ENCODE results near the gene AAK1. TPM values are rescaled to one million over a fixed set of nuclear protein-coding genes. Genes with fewer than 3 reads are reported as not detected.
"Not testable (repeated sequence)": the region's sequence is repeated elsewhere in the genome, so short reads cannot be mapped to it uniquely, and the experiment has no call there.

AAK1 gene
- polyA plus RNA-seq, 4 donors: 16.1 to 23.9 (median 19.0) TPM

DNA sequence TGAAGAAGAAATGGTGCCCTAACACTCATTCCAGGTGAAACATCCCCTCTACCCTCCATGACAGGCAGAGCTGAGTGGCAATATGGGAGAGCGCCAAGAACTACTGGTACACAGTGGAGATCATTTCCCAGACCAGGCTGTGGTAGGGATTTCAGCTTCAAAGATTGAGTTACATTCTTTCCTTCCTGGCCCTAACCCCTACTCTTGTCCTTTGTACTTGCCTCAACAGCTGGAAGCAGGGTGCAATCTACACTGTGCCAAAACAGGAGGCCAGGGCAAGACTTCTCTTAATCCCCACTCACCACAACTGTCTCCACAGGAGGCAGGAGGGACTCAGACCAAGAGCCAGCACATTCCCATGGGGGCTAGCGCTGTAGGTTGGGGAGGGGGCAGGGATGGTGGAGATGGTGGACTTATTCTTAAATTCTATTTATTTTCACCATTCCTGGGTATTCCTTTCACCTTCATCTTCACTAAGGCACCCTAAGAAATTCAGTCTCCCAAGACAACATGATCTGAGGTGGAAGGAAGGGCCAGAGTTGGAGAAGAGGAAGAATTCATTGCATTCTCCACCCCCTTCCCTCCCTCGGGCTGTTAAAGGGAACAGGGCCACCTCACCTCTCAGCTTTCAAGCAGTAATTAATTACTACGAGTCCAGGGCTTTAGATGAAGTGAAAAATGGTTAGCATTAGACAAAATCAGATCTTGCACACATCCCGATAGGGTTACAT, 65.9 kb downstream of the AAK1 start:
- no peak for DNase-seq (ENCODE audit: low read depth in 4 of 4, low spot score in 3 of 4)

DNA sequence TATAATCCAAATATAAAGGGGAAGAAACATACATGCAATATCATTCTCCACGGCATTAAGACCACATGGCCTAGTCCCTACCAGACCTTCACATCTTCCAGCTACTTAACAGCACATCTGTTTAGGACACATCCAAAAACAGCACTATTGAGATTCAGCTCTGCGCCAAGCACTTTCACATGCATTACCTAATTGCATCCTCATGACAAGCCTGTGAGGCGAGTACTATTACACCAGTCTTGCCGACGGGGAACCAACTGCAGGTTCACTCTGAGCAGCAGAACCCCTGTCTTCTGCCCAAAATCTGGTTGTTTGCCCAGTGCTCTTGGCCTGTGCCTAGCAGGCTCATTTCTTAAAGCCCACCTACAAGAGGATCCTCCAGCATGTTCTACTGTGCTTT, 66.7 kb downstream of the AAK1 start:
- DNase-seq (ENCODE audit: low read depth in 4 of 4, low spot score in 3 of 4): no peak

DNA sequence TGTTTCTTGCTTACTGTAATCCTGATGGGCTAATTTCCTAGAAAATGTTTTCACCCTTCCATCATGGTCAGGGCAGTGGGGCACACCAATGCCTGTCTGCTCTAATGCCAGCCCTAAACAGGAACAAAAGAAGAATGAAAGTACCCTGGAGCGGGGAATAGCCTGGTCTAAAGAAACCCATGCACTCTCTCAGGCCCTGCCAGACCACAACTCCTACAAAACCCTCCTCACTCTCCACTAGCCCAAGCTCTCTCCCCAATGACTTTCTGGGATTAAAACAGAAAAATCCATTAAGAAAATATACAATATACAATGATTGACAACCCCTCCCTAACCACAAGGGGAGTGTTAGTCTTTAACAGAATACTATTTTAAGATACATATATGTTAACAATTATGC, 67.6 kb downstream of the AAK1 start:
- no peak for DNase-seq (ENCODE audit: low read depth in 4 of 4, low spot score in 3 of 4)

DNA sequence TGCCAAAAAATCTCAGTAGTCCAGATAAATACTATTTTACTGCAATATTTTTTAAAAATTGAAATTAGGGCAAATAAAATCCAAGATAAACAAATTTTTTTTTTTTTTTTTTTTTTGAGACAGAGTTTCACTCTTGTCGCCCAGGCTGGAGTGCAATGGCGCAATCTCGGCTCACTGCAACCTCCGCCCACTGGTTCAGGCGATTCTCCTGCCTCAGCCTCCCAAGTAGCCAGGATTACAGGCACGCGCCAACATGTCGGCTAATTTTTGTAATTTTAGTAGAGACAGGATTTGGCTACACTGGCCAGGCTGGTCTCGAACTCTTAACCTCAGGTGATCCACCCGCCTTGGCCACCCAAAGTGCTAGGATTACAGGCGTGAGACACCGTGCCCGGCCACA, 68.2 kb downstream of the AAK1 start:
- DNase-seq (ENCODE audit: low read depth in 4 of 4, low spot score in 3 of 4): not testable (repeated sequence)

DNA sequence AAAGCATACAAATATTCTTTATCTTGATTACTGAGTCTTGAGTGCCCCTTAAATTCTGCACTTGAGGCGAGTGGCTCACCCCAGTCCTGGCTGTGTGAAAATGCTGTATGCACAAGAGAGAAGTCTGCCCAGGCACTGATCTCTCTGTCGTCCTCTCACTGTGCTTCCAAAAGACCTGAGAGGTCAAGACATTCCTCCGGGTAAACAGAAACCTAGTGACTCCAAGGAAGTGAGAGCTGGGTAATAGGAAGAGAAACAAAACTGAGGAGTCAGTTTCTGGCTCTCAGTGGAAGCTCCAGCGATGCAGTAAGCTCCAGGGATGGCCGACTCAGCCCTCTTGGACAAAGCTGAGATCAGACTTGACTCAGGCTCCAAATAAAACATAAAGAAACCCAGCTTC, 70.9 kb downstream of the AAK1 start:
- DNase-seq (ENCODE audit: low read depth in 4 of 4, low spot score in 3 of 4): no peak

DNA sequence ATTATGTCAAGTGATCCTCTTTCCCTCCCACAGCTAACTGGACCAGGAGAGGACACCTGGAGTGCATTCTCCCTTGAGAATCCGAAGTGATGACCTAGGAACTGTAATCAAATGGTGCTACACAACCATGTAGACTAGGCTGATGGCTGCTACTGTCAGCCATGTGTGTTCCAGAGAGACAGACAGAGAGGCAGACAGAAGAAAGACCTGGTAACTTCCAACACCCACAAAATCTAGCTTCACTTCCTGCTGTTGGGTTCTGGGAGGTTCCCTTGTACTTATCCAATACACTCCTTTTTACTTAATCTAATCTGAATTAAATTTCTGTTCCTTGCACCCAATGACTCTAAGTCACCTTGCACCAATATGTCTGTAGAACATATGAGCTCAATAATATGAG, 72.3 kb downstream of the AAK1 start:
- DNase-seq (ENCODE audit: low read depth in 4 of 4, low spot score in 3 of 4): no peak

DNA sequence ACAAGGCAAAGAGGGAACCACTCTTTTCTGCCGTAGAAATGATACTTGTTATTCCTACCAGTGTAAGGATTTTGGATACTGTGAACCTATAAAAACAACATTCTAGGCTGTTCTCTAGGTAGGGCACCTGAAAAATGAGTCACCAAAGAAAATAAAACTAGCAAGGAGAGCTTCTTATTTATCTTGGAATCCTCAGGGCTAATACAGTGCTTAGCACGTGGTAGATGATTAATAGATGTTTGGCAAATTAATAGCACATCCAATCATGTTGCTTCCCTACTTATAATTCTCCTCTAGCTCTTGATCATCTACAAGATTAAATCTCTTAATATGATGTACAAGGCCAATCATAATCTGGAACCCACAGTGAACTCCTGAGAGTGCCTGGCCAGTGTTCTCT, 73.1 kb downstream of the AAK1 start:
- no peak for DNase-seq (ENCODE audit: low read depth in 4 of 4, low spot score in 3 of 4)

DNA sequence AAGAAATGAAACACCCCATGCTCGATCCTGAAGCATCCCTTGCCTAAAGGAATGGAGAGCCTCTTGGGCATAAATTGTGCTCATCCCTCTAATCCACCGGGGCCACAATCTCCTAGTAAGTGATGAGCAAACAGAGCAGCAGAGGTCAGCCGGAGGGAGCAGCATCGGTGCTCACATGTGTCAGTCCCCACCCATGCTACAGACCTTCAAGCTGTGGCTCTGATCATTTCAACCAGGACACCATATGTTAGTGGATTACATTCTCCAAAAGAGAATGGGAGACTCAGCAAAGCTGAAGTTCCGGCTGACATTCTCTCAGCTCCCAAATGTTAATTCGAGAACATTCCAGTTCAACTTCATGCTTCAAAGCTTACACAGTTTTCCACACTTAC, 75.6 kb downstream of the AAK1 start:
- DNase-seq (ENCODE audit: low read depth in 4 of 4, low spot score in 3 of 4): no peak

DNA sequence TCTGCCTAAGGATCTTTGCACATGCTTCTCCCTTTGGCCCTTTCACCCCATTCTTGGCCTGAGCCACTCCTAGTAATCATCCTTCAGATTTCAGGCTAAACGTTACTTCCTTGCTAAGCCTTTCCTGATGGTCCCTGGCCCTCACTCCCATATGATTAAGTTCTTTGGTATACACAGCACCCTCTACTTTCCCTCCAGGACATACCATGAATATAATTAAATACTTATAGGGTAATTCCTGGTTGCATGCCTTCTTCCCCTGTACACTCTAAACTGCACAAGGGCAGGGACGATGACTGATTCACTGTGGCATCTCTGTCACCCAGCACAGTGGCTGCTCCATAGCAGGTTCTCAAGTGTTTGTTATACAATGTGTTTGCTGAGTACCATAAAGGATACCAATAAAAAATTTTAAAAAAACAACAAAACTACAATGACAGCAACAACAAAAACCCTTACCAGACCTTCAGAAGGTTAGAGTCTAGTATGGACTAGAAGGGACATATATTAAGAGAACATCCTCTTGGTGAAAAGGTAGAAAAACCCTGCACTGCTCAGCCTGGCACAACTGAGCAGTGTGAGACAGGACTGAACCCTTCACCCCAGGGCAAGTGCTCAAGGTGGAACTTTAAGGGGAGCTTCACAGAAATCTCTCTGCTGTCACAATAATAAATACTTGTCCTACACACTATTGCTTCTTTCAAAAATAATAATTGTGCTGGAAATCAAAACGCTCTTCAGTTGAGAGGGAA, 76.2 kb downstream of the AAK1 start:
- no peak for DNase-seq (ENCODE audit: low read depth in 4 of 4, low spot score in 3 of 4)

DNA sequence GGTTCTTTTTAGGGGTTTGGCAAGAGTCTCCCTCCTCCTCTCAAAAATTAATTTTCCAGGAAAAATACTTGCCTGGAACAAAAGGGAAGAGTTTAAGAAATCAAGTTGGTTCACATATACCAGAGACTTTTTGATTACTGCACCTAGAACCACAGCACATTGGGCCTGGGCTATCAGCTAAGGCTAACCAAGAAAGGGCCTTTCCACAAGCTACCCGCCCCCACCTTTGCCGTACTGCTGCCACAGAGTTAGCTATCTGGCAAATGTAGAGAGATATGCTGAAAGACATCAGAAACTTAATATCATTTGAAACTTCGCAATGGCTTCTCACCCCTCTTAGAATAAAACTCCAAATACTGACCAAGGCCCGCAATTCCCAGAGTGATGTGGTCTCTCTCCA, 76.9 kb downstream of the AAK1 start:
- no peak for DNase-seq (ENCODE audit: low read depth in 4 of 4, low spot score in 3 of 4)

DNA sequence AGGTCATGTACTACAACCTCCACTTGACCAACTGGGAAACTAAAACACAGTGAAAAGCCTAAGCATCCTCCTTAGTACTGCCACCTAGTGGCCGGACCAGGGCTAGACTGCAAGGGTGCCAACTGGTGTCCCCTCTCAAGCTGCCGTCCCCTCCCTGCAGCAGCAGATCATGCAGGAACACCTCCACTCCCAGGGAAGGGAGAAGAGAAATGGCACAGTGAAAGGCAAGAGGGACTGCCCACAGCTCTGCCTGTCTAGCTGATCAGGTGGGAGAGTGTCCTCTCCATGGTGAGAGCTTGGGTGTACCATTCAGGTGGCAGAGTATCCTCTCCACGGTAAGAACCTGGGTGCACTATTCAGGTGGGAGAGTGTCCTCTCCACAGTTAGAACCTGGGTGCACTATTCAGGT, 78.1 kb downstream of the AAK1 start:
- no peak for DNase-seq (ENCODE audit: low read depth in 4 of 4, low spot score in 3 of 4)

DNA sequence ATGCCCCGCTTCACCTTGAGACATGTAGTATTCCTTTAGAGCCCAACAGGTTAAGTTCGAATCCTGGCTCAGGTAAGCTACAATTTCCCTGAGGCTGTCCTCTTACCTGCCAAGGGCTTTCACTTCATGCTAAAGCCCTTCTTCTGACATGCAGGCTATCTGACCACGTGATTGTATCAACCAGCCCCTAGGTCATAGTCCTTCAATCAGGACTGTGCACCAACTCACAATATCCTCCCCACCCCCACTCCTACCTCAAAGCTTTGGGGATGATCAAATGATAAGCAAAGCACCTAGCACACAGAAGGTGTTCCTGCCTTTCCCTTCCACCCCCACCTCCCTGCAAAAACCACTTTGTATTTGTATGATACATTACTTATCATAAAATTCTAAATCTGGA, 78.9 kb downstream of the AAK1 start:
- no peak for DNase-seq (ENCODE audit: low read depth in 4 of 4, low spot score in 3 of 4)

DNA sequence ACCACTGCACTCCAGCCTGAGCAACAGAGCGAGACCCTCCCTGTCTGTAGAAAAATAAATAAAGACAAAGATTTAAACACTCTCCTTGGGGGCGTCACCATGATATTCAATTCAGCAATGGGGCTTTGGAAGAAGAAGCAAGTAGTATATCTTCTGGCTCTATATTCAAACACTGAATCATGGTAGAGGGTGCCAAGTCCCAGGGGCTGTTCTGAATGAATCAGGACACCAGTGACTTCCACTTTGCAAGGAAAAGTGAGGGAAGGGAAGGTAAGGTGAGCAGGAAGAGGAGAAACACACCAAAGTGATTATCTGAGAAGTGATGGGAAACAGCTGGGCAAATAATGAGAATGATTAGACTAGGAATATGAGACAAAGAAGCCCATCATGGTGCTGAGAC, 80.5 kb downstream of the AAK1 start:
- no peak for DNase-seq (ENCODE audit: low read depth in 4 of 4, low spot score in 3 of 4)

DNA sequence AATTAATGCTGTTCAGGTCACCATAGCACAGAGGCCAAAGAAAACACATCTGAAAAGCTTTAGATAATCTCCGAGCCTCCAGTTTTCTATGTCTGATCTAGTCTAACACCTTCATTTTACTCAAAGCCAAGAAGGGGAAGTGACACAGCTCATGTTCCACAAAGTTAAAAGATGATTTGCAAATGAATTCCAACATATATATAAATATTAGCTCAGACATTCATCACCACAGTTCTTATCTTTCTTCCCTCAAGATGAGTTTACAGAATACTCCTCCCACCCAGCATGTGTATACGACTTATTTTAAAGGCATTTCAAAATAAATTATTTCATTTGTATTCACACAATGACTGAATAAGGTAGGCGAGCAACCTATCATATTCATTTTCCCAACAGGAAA, 82.4 kb downstream of the AAK1 start:
- DNase-seq (ENCODE audit: low read depth in 4 of 4, low spot score in 3 of 4): no peak

DNA sequence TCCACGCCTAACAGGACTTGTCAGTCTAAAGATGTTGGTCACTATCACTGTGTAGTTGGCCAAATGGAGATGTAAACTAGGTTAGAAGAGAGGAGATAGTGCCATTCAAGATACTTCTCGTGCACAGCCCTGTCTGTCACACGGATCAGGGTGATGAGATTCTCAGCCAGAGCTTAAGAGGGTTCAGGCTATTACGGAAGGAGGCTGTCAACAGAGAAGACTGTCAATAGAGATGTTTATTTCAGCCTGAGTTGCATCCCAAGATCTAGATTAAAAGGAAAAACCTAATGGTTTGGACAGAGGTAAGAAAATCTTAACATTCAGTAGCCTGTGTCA, 83.4 kb downstream of the AAK1 start:
- no peak for DNase-seq (ENCODE audit: low read depth in 4 of 4, low spot score in 3 of 4)

DNA sequence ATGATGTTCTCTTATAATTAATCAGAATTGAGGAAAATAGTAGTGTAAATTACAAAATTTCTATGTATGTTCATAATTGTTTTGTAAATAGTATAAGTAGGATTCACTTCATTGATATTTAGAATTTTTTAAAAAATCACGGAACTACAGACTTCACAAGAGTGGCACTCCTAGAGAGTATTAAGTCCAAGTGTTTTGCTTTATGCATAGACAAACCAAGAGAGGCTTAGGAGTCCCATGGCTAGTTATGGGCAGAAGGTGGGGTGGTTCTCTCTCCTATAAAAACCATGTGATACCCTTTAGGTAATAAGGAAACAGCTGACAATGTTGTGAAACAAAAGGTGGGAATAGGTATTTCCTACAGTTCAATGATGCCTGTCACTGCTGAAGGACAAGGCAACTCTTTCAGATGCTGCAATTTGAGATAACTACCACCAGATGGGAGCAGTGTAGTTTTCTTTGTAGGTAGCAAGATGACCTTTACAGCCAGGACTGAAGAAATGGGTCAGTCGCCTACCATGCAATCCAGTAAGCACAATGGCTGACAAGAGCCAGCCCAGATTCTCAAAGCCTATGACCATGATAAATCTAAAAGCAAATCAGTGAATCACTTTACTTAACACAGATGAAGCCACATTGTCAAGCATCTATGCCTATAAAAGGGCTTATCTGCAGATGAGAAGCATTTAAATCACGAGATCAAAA, 83.9 kb downstream of the AAK1 start:
- DNase-seq (ENCODE audit: low read depth in 4 of 4, low spot score in 3 of 4): no peak

DNA sequence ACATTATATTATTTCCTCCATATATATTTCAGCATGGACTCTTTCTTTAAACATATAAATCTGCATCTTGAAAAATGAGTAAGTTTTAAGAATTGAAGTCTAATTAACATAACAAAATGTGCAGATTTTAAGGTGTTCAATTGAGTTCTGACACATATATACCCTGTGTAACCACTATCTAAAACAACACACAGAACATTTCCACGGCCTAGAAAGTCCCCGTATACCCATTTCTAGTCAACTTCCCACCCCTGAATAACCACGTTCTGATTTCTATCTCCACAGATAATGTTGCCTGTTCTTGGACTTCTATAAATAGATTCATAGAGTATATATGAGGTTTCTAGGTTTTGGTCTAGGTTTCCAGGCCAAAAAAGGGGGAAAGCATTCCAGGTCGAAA, 87.5 kb downstream of the AAK1 start:
- DNase-seq (ENCODE audit: low read depth in 4 of 4, low spot score in 3 of 4): no peak

DNA sequence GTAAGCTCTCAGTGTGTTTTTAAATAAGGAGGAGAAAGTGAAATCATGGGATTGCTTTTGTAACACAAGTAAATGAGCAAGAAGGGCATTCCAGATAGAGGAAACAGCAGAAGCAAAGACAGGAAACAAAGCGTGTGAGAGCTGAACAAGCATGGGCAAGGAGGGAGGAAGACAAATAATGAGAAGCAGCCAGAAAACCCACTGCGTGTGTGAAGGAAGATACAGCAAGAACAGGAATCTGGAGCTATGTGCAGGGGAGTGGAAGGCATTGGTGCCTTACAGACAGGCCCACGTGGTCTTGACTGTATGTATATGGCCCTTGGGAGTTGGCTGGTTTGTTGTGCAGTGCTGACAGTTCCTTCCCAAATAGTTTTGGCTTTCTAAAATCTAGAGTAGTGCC, 88.6 kb downstream of the AAK1 start:
- DNase-seq (ENCODE audit: low read depth in 4 of 4, low spot score in 3 of 4): no peak

DNA sequence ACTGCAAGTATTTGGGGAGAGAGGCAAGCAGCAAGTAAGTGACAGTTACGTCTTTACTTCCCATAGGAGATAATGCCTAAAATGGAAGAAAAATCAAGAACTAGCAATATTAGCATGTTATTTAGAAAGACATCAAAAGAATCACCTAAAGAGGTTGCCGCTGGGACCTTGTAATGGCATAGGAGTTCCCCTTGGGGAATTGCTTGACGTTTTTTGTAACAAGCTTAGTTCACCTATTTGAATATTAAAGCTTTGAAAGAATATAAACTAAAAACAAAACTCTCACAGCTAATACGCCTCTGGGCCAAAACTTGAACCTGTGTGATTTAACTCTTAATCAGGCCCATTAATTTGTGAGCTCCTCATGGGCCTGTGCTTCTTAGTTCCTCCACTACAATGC, 89.0 kb downstream of the AAK1 start:
- no peak for DNase-seq (ENCODE audit: low read depth in 4 of 4, low spot score in 3 of 4)

DNA sequence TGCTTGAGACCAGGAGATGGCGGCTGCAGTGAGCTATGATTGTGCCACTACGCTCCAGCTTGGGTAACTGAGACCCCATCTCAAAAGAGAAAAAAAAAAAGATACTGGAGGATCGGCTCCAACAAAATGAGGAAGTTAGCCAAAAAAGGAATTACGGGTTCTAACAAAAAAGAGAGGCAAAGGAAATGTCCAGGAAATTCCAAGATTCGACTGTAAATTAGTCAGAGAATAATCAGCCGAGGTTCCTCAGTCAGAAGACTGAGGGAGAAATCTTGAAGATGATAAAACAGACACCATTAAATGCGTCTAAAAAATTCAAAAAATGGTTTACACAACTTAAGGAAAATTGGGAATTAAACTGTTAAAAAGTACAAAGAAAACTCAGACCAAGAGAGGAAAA, 89.5 kb downstream of the AAK1 start:
- no peak for DNase-seq (ENCODE audit: low read depth in 4 of 4, low spot score in 3 of 4)

DNA sequence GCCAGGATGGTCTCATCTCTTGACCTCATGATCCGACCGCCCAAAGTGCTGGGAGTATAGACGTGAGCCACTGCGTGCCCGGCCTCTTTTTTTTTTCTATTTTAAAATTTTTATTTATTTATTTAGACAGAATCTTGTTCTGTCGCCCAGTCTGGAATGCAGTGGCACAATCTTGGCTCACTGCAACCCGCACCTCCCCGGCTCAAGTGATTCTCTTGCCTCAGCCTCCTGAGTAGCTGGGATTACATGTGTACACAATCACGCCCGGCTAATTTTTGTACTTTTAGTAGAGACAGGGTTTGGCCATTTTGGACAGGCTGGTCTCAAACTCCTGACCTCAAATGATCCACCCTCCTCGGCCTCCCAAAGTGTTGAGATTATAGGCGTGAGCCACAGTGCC, 93.0 kb downstream of the AAK1 start:
- DNase-seq (ENCODE audit: low read depth in 4 of 4, low spot score in 3 of 4): not testable (repeated sequence)

DNA sequence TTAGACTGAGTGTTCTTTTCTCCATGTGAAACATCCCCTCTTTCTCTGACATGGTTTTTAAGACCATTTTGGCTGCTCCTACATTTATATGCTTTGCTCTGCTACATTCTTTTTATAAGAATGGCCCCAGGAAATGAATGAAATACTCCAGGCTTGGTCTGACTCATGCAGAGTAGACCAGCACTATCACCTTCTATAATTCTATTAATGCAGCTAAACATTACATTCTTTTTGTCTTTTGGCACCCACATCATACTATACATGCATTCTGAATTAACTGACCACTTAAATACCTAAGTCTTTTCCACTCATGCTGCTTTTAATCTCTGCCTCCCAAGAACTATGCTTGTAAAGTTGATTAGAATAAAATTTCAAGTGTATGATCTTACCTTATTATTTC, 94.1 kb downstream of the AAK1 start:
- DNase-seq (ENCODE audit: low read depth in 4 of 4, low spot score in 3 of 4): no peak

All from right renal pelvis (tissue), 4 donors.